CD4-positive, alpha-beta T cell treated with Interleukin-15 for 1 hour (primary cell): ENCODE data around the gene THPO.

Experiments used
- DNase-seq: peaks from one replicate; pipeline ENCODE4 v3.0.0-alpha.2; 2020

The THPO gene

DNA sequence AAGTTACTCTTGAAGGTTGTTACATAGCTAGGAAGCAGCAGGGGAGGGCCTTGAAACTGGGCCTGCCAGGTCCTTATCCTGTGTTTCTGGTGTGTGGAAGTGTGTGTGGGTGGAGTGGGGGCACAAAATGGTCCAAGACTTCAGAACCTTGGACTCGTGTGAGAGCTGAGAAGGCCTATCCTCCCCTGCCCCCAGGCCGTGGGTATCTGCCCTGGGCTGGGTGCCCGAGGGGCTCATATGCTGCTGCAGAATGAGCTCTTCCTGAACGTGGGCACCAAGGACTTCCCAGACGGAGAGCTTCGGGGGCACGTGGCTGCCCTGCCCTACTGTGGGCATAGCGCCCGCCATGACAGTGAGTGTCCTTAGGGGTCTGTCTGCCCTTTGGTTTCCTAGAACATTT is 6.3 kb upstream of the THPO start:
- DNase-seq = no peak

DNA sequence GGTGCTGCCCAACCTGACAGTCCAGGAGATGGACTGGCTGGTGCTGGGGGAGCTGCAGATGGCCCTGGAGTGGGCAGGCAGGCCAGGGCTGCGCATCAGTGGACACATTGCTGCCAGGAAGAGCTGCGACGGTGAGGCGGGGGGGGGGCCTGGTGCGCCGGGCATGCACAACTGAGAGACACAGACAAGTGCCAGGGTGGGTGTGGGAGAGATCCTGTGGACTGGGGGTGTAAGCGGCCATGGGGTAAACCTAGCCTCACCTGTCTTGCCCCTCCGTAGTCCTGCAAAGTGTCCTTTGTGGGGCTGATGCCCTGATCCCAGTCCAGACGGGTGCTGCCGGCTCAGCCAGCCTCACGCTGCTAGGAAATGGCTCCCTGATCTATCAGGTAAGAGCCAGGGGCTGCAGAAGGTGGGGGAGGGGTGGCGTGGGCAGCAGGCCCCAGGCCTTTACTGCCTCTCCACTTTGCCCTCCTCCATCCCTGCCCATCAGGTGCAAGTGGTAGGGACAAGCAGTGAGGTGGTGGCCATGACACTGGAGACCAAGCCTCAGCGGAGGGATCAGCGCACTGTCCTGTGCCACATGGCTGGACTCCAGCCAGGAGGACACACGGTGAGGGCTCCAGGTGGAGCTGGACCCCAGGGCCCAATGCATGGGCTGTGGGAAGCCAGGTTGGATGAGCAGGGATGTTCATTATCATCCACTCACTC is 5.2 kb upstream of the THPO start:
- no peak for DNase-seq

DNA sequence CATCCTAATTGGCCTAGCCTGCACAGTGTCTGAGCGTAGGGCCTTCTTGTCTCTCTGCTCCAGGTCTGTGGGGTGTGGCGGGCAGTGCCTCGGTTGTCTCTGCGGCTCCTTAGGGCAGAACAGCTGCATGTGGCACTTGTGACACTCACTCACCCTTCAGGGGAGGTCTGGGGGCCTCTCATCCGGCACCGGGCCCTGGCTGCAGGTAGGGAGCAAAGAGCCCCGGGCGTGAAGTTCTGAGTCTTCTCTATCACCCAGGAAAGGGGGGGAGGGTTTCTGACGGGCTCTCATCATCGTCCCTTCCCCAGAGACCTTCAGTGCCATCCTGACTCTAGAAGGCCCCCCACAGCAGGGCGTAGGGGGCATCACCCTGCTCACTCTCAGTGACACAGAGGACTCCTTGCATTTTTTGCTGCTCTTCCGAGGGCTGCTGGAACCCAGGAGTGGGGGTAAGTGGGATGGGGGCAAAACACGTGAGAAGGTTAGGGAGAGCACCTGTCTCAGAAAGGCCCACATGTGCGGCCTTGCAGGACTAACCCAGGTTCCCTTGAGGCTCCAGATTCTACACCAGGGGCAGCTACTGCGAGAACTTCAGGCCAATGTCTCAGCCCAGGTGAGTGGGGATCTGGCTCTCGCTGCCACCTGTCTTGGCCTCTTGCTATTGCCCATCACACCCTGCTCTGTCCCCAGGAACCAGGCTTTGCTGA is 4.5 kb upstream of the THPO start:
- no peak for DNase-seq

GRCh38 chr3:184381261-184382224 is 3.5 kb upstream of the THPO start:
- no peak for DNase-seq

DNA sequence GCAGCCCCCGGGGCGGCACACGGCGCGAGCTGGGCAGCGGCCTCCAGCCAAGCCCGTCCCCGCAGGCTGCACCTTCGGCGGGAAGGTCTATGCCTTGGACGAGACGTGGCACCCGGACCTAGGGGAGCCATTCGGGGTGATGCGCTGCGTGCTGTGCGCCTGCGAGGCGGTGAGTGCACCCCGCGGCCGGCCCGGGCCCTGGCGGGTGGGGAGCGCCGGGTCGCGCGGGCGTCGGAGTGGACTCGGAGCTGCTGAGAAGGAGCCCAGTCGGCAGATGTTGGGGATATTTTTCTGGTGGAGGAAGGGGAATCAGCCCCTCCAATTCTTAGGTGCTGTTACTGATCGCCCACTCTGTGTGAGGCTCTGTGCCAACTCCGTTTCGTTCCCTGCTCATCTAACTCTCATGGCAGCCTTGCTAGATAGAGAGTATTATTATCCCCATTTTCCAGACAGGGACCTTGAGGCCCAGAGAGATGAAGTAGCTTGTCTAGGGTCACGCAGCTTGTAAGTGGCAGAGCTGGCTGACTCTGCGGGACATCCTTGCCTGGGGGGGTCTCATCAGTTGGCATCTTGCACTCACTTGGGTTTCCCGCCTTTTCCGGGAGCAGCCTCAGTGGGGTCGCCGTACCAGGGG is 2.7 kb upstream of the THPO start:
- no peak for DNase-seq

DNA sequence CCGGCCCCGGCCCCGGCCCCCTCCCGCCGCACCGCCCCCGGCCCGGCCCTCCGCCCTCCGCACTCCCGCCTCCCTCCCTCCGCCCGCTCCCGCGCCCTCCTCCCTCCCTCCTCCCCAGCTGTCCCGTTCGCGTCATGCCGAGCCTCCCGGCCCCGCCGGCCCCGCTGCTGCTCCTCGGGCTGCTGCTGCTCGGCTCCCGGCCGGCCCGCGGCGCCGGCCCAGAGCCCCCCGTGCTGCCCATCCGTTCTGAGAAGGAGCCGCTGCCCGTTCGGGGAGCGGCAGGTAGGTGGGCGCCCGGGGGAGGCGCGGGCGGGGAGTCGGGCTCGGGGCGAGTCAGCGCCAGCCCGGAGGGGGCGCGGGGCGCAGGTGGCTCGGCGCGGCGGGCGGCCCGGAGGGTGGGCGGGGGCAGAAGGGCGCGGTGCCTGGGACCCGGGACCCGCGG is 2.2 kb upstream of the THPO start:
- no peak for DNase-seq

DNA sequence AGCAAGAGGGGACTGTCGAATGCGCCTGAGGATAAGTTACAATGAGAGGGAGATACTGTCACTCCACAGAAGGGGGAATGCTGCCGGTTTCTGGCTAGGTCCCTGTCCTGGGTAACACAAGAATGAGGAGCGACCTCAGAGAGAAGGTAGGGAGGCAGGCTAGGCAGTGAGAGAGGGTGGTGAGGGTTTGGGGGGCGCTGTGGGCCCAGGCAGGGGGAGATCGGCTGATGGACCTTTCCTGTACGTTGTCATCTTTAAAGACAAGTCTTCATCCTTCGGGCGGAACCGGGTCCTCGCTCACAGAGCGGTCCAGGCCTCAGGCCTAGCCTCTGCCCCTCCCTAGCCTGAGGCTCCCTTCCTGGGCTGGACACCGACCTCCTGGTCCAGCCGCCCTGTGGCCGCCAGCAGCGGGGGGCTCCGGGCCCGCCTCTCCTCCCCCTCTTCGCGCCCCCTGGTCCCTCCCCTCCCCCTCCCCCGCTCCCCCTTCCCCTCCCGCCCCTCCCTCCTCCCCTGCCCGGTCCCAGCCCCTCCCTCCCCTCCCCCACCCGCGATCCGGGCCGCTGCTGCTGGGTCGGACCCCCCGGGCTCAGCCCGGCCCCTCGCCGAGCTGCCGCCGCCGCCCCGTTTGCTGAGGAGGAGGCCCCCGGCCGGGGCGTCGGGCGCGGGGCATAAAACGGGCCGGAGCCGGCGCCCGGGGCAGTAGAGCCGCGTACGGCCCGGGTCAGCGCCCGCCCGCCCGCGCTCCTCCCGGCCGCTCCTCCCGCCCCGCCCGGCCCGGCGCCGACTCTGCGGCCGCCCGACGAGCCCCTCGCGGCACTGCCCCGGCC is 1.6 kb upstream of the THPO start, which contains the start of gene CHRD:
Gene CHRD, plus strand, starts transcription at position 697 of the 827 bp plus-strand sequence. CDS start 265 bp downstream, outside the sequence.
- no peak for DNase-seq

DNA sequence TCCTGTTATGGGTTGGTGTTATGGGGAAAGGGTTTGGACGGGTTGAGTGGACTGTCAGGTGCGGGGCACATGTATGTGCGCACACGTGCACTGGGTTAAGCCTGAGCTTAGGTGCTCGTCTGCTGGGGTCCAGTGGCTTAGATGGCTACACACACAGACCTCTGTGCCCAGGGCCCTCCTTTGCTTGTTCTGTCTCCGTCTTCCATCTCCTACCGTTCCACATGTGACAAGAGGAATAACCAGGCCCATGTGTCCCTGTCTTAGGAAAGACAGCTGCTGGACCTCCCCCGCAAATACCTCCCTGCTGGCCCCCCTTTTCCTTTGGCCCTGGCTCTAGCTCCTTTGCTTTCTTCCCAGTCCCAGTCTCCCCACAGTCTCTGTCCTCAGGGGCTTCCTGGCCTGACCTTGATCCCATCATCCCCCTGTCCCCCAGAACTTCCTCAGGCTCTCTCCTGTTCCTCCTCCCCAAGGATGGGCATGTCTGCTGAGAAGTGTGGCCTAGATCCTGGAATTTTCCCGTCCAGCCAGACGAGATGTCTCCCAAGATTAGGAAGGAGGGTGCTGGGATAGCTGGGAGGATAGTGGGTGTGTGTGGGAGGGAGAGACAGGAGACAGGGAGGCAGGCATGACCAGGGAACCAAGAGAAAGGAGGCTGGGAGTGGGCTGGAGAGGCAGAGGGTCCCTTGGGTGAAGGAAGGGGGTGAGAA is 797 bp upstream of the THPO start:
- DNase-seq = no peak

DNA sequence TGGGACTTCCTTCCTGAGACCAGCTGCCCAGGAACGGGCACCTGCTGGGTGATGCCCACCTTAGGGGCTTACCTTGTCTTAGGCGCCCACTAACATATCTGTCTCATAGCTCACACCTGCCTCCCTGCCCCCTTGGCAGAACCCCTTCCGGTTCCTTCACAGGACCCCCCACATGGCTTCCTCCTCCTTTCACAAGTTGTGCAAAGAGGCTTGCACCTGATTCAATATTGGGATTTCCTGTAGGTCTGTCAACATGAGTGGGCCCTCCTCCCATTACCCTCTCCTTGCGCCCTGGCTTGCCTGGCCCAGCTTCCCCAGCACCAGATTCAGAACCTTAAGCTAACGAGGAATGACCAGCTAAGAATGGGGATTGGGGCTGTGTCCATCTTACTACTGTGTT is 633 bp downstream of the THPO start:
- no peak for DNase-seq

- DNase-seq = no peak
Measured at GRCh38 chr3:184375747-184376461, 2.1 kb downstream of the THPO start.

- DNase-seq = no peak
Measured at GRCh38 chr3:184373422-184373821, 4.6 kb downstream of the THPO start.

- DNase-seq = no peak
Measured at GRCh38 chr3:184372911-184373310, 5.1 kb downstream of the THPO start.

GRCh38 chr3:184372296-184372821 is 5.6 kb downstream of the THPO start:
- DNase-seq = no peak

DNA sequence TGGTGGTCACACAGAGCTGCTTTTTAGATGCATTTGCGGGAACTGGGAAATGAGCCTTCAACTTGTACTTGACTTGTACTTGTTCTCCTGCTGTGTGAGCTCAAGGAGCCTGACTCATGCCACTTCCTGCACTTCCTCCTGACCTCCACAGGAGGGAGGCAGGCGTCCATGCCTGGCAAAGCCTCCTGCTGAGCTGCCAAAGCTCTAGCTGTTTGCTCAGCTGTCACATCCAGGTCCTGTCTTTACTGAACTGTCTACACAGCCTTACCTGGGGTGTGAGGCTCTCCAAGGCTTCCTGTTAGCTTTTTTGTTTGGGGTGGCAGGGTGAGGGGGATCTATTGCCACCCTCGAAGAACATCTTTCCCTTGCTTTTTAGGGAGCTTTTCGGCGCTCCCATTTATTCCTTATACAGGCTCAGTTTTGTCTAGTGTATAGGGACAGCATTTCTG is 6.4 kb downstream of the THPO start:
- peak; percentile 70 for DNase-seq

- DNase-seq = no peak
Measured at GRCh38 chr3:184368586-184369183, 9.3 kb downstream of the THPO start.

DNA sequence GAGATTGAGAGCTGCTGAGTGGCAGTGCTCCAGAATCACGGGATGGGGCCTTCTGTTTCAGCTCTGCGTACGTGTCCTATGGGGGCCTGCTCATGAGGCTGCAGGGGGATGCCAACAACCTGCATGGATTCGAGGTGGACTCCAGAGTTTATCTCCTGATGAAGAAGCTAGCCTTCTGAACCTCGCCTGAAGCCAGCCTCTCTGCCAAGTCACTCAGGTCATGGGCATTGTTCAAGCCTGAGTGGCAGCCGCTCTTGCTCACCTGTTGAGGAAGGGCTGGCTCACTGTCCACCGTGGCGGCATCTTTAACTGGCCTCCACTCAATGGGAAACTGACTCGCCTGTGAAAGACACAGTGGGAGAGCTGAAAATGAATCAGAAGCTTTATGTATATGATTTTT is 9.9 kb downstream of the THPO start:
- DNase-seq = no peak

DNA sequence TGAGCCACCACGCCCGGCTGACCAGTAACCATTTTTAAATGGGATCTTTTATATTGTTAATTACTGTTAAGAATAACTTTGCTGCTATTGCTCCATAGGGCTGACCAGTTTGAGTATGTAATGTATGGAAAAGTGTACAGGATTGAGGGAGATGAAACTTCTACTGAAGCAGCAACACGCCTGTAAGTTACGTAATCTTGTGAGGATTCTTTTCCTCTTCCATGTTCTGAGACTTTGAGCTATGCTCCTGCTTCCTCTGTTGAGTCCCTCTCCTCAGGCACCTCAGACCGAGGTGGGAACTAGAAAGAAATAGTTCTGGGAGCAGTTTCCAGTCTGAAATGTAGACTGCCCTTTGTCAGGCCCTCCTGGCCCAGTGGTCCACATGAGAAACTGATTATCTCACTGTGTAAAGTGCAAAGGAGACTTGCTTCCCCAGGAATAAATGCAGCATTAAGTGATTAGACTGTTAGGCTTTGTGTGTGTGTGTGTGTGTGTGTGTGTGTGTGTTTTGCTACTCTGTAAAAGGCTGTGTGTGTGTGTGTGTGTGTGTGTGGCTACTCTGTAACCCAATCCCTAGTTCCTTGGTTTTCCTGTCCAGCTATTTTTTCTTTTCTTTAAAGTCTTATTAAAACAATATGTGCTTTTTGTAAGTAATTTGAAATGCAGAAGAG is 11.3 kb downstream of the THPO start:
- DNase-seq = no peak

DNA sequence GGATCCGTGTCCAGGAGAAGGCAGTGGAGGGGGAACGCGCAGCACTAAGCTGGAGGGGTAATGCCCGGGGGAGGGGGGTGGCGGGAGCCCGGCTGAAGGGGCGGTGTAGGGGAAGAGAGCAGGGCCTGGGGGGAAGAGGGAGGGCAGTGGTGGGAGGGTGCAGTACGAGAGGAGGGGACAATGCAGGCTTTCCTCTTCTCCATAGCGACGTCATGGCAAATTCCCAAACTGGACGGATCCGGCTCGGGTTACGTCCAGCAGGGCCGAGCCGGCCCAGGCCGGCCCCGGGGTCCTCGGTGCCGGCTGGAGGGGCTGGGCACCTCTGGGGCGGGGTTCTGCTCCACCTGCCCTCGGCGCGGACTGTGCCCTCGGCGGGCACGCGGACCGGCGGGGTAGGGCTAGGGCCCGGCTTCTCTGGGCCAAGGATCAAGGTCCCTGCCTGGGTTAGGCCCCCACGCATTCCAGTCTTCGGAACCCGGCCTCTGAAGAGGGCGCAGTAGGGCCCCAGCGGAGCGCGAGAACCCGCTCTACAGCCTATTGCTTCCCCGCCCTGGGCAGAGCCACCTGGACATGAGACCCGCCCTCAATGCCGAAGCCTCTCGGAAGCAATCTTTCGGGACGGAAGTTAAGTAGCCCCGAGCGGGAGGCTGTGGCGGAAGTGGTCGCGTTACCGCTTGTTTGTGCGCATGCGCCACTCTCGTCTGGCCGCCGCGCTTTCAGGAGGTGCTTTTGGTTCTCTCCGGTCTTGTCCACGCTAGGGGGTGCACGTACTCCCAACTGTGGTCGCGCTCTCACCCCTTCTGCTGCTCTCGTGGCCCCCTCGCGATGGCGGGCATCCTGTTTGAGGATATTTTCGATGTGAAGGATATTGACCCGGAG is 15.1 kb downstream of the THPO start:
- peak; percentile 96 for DNase-seq
